Stomach (tissue), 4 donors: ENCODE measurements around the gene HSPBAP1.

ENCODE experiments used
- EP300 ChIP-seq: sonication (generic); formaldehyde crosslinking; IDR thresholded peaks from one replicate; pipeline ENCODE4 v1.6.1; 2017; ENCODE audit warnings: antibody characterized with exemption
- TF ChIP-seq, protein P1 (sequence below), 7 experiments: fragments of 450-650 bp in 4 of 7; fragments of 200-600 bp in 3 of 7; sonication (generic) in 3 of 7; IDR thresholded peaks; one replicate each; pipeline ENCODE4 v1.5.1; 2016 to 2019; ENCODE audit warnings: antibody characterized with exemption in 7 of 7, control low read depth in 2 of 7, mild to moderate bottlenecking in 1 of 7

DNA sequence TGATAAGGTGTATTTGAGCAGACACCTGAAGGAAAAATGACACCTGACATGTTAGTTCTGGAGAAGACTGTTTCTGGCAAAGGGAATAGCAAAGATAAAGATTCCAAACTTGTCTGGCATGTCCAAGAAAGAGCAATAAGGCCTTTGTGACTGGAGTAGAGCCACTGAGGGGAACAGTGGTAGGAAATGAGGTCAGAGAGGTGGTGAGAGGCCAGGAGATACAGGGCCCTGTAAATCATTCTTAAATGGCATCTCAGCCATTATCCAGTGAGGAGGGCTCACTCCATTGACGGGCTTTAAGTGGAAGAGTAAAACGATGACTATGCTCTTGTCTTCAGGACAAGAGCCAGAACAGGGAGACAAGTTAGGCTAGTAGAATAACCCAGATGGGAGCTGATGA lies 5.7 kb upstream of the HSPBAP1 start:
- TF ChIP-seq, protein P1, sequence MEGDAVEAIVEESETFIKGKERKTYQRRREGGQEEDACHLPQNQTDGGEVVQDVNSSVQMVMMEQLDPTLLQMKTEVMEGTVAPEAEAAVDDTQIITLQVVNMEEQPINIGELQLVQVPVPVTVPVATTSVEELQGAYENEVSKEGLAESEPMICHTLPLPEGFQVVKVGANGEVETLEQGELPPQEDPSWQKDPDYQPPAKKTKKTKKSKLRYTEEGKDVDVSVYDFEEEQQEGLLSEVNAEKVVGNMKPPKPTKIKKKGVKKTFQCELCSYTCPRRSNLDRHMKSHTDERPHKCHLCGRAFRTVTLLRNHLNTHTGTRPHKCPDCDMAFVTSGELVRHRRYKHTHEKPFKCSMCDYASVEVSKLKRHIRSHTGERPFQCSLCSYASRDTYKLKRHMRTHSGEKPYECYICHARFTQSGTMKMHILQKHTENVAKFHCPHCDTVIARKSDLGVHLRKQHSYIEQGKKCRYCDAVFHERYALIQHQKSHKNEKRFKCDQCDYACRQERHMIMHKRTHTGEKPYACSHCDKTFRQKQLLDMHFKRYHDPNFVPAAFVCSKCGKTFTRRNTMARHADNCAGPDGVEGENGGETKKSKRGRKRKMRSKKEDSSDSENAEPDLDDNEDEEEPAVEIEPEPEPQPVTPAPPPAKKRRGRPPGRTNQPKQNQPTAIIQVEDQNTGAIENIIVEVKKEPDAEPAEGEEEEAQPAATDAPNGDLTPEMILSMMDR (IDR thresholded peaks at IDR 0.05) = no peak
- no peak for TF ChIP-seq EP300
